ENCODE measurements around the gene GLB1L. TPM values are rescaled to one million over a fixed set of nuclear protein-coding genes. Genes with fewer than 3 reads are reported as not detected.
A peak's percentile ranks its signal among the peaks of the same experiment; 100 is the strongest.

The GLB1L gene
- total and polyA plus RNA-seq, 4 donors = 2.3 to 5.2 (median 2.6) TPM

- TF ChIP-seq HNF4G (IDR thresholded peaks at IDR 0.05) = peak; percentile 60
- no peak for TF ChIP-seq FOXA1 (IDR thresholded peaks at IDR 0.05)
- TF ChIP-seq GABPA (IDR thresholded peaks at IDR 0.05 in 1 of 2, conservative IDR thresholded peaks at IDR 0.05 in 1 of 2) = no peak
- no peak for TF ChIP-seq ATF3 (IDR thresholded peaks at IDR 0.05)
- no peak for TF ChIP-seq ZBTB33 (IDR thresholded peaks at IDR 0.05)
- TF ChIP-seq YY1 (IDR thresholded peaks at IDR 0.05) = peak; percentile 30
- TF ChIP-seq EGR1 (IDR thresholded peaks at IDR 0.05; ENCODE audit: low read depth in 2 of 2) = no peak
These were observed 38.7 kb downstream of the GLB1L start, which contains the start of gene ZFAND2B (continued) for GRCh38 chr2:219206328-219207133.

- Histone ChIP-seq H3K27ac (ENCODE audit: low read depth in 1 of 2, low read length in 2 of 2) (peak overlapping the region; percentile 95 to 97), H3K9ac (ENCODE audit: low read depth in 1 of 2, low read length in 2 of 2) (peak overlapping the region; percentile 89 to 97), H3K4me1 (ENCODE audit: control insufficient read depth in 4 of 4, insufficient read depth in 4 of 4, low read length in 3 of 4) (peaks cover 3 to 26% (median 23%) of the 10 kb centered on the region in 4 donors), H3K4me3 (ENCODE audit: low read depth in 1 of 3, low read length in 3 of 3) (peak overlapping the region; percentile 78 to 95 (median 84)), H3K27me3 (ENCODE audit: control insufficient read depth in 4 of 4, insufficient read depth in 4 of 4, low read length in 3 of 4) (no peaks in the 10 kb centered on the region), H3K36me3 (ENCODE audit: control insufficient read depth in 4 of 4, insufficient read depth in 3 of 4, low read depth in 1 of 4, low read length in 3 of 4) (peaks cover 2 to 16% (median 8%) of the 10 kb centered on the region in 4 donors), H3K9me3 (ENCODE audit: control insufficient read depth in 4 of 4, low read length in 3 of 4) (no peaks in the 10 kb centered on the region)
- TF ChIP-seq ATF3 (IDR thresholded peaks at IDR 0.05) (no peak), YY1 (IDR thresholded peaks at IDR 0.05) (no peak), REST (IDR thresholded peaks at IDR 0.05) (no peak), RXRA (IDR thresholded peaks at IDR 0.05) (no peak), FOXA2 (IDR thresholded peaks at IDR 0.05) (no peak), MAX (IDR thresholded peaks at IDR 0.05) (no peak), RAD21 (IDR thresholded peaks at IDR 0.05) (no peak), FOXA1 (IDR thresholded peaks at IDR 0.05) (no peak), HNF4A (conservative IDR thresholded peaks at IDR 0.05) (no peak), CTCF (IDR thresholded peaks at IDR 0.05; ENCODE audit: low read depth, low read length, missing input control) (no peak), SP1 (IDR thresholded peaks at IDR 0.05) (no peak), GABPA (IDR thresholded peaks at IDR 0.05 in 1 of 2, conservative IDR thresholded peaks at IDR 0.05 in 1 of 2) (no peak), HNF4G (IDR thresholded peaks at IDR 0.05) (no peak), EGR1 (IDR thresholded peaks at IDR 0.05; ENCODE audit: low read depth in 2 of 2) (no peak), ZBTB33 (IDR thresholded peaks at IDR 0.05) (no peak), NR2F2 (IDR thresholded peaks at IDR 0.05) (no peak)
- no peak for DNase-seq (ENCODE audit: low spot score)
- WGBS = 22% methylated on average over 7 of the region's 7 CpGs
These were observed 39.3 kb downstream of the GLB1L start for GRCh38 chr2:219205981-219206327.
